HFFc6 (cell line): Measurements from ENCODE around the gene TFDP2. TPM values are rescaled to one million over a fixed set of nuclear protein-coding genes. Genes with fewer than 3 reads are reported as not detected.

Source experiments
- DNase-seq: peaks from one replicate; pipeline ENCODE4 v3.0.0-alpha.2; 2018
- H3K27ac Mint-ChIP-seq: 2 replicates; pipeline ENCODE4 v1.8.0; 2020; ENCODE audit warnings: mild to moderate bottlenecking, mixed read lengths
- H3K27me3 Mint-ChIP-seq: 2 replicates; pipeline ENCODE4 v1.8.0; 2021; ENCODE audit warnings: mild to moderate bottlenecking, moderate library complexity, mixed read lengths; ENCODE audit not compliant: insufficient read depth
- H3K36me3 Mint-ChIP-seq: 2 replicates; pipeline ENCODE4 v1.8.0; 2021; ENCODE audit warnings: low read depth, mixed read lengths
- H3K4me1 Mint-ChIP-seq: 2 replicates; pipeline ENCODE4 v1.8.0; 2020; ENCODE audit warnings: low read depth, mixed read lengths
- H3K4me3 Mint-ChIP-seq: 2 replicates; pipeline ENCODE4 v1.8.0; 2020; ENCODE audit warnings: mild to moderate bottlenecking, moderate library complexity, mixed read lengths
- H3K9me3 Mint-ChIP-seq: 2 replicates; pipeline ENCODE4 v1.8.0; 2020; ENCODE audit warnings: mild to moderate bottlenecking, mixed read lengths
- total RNA-seq, 6 experiments: library from RNA; stranded (reverse); fragmentation: NEBNext Ultra II Directional; extraction: Animal tissue kit (Norgen Biotek cat#: 25700); gene quantifications; 2 replicates in 1 of 6; 3 replicates in 5 of 6; pipeline ENCODE4 v1.2.3, GENCODE V29; 2021
- TF ChIP-seq, protein P1 (sequence below): fragments of 200-600 bp; sonication (generic); IDR thresholded peaks from 2 replicates; pipeline ENCODE4 v1.5.0; 2021; ENCODE audit warnings: antibody characterized with exemption, mild to moderate bottlenecking

TFDP2 gene
- total RNA-seq, 6 experiments from 2014 or later: 22.0 to 34.1 (median 27.6) TPM

DNA sequence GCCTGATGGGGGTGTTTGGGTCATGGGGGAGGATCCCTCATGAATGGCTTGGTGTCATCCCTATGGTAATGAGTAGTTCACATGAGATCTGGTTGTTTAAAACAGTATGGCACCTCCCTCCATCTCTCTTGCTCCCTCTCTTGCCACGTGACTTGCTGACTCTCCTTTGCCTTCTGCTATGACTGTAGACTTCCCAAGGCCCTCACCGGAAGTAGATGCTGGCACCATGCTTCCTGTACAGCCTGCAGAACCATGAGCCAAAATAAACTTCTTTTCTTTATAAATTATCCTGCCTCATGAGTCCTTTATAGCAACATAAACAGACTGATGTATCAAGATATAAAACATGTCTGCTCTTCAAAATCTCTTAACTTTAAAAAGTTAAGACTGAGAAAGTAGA is 96.1 kb downstream of the TFDP2 start:
- no peaks in the 10 kb centered on the region; the same call in 1 of the 2 replicates for H3K27me3 Mint-ChIP-seq
- TF ChIP-seq, protein P1, sequence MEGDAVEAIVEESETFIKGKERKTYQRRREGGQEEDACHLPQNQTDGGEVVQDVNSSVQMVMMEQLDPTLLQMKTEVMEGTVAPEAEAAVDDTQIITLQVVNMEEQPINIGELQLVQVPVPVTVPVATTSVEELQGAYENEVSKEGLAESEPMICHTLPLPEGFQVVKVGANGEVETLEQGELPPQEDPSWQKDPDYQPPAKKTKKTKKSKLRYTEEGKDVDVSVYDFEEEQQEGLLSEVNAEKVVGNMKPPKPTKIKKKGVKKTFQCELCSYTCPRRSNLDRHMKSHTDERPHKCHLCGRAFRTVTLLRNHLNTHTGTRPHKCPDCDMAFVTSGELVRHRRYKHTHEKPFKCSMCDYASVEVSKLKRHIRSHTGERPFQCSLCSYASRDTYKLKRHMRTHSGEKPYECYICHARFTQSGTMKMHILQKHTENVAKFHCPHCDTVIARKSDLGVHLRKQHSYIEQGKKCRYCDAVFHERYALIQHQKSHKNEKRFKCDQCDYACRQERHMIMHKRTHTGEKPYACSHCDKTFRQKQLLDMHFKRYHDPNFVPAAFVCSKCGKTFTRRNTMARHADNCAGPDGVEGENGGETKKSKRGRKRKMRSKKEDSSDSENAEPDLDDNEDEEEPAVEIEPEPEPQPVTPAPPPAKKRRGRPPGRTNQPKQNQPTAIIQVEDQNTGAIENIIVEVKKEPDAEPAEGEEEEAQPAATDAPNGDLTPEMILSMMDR: no peak
- H3K27ac Mint-ChIP-seq: no peak overlapping the region; the same call in 1 of the 2 replicates
- H3K4me3 Mint-ChIP-seq: no peak overlapping the region
- H3K9me3 Mint-ChIP-seq: no peaks in the 10 kb centered on the region
- H3K4me1 Mint-ChIP-seq: peaks cover 7% of the 10 kb centered on the region
- no peak for DNase-seq
- peaks cover 8% of the 10 kb centered on the region; the same call in 1 of the 2 replicates for H3K36me3 Mint-ChIP-seq

DNA sequence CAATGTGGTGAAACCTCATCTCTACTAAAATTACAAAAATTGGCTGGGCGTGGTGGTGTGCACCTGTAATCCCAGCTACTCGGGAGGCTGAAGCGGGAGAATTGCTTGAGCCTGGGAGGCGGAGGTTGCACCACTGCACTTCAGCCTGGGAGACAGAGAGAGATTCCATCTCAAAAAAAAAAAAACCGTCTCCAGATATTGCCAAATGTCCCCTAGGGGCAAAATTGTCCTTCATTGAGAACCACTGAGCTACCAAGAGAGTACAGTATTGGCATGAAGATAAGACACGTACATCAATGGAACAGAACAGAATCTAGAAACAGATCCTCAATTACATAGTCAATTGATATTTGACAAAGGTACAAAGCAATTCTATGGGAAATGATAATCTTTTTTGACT is 98.0 kb downstream of the TFDP2 start:
- no peak overlapping the region for H3K4me3 Mint-ChIP-seq
- H3K27ac Mint-ChIP-seq: no peak overlapping the region
- peaks cover 8% of the 10 kb centered on the region; the same call in 1 of the 2 replicates for H3K36me3 Mint-ChIP-seq
- H3K27me3 Mint-ChIP-seq: no peaks in the 10 kb centered on the region; the same call in 1 of the 2 replicates
- no peak for DNase-seq
- peaks cover 7% of the 10 kb centered on the region; the same call in 1 of the 2 replicates for H3K4me1 Mint-ChIP-seq
- TF ChIP-seq, protein P1: no peak
- H3K9me3 Mint-ChIP-seq: no peaks in the 10 kb centered on the region

DNA sequence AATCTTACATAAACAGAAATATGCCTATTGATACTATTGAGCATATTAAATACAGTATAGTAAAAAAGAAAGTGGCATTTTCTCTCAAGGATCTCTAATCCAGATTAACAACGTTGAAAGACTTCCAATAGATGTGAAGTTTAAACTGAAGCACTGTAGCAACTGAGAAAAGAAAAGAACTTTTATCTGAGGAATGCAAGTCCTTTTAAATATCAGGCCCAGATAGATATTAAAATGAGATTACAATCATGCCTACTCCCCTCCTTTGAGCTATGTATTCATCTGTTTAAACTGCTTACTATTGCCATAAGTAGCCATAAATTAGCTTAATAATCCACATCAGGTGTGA is 102.3 kb downstream of the TFDP2 start:
- Mint-ChIP-seq H3K4me3 (no peak overlapping the region), H3K4me1 (no peaks in the 10 kb centered on the region), H3K27me3 (no peaks in the 10 kb centered on the region; the same call in 1 of the 2 replicates), H3K27ac (no peak overlapping the region), H3K9me3 (no peaks in the 10 kb centered on the region), H3K36me3 (no peaks in the 10 kb centered on the region)
- TF ChIP-seq, protein P1: no peak
- no peak for DNase-seq

DNA sequence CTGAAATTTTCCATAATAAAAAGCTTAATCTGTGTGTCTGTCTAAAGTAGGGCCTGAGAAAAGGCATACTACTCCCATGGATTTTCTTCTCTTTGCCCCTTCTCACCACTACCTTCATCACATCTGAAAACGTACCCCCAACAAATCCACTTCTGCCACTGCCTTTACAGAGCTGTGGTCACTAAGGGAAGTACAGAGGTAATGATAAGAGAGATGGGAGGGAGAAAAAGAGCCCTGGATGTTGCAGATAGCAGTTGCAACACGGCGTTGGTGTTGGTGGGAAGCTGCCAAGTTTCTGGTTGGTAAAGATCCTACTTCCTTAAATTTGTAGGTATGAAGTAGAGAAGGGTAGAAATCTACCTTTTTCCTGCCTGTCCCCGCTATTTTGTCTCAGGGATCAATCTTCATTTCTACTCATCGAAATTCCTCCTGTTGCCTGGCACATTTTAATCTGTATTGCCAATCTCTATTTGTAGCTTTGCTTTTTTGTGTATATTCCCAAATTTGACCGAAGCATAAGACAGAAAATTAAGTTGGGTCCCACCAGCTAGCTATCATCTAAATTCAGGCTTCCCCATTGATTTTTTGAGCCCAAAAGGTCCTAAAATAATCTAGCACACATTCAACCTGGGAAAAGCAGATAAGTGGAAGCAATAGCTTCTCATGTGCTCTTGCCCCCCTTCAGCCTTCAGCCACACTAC is 102.9 kb downstream of the TFDP2 start:
- Mint-ChIP-seq H3K36me3 (no peaks in the 10 kb centered on the region), H3K27me3 (no peaks in the 10 kb centered on the region; the same call in 1 of the 2 replicates), H3K9me3 (no peaks in the 10 kb centered on the region), H3K4me1 (no peaks in the 10 kb centered on the region), H3K27ac (no peak overlapping the region), H3K4me3 (no peak overlapping the region)
- DNase-seq: no peak
- TF ChIP-seq, protein P1: no peak

DNA sequence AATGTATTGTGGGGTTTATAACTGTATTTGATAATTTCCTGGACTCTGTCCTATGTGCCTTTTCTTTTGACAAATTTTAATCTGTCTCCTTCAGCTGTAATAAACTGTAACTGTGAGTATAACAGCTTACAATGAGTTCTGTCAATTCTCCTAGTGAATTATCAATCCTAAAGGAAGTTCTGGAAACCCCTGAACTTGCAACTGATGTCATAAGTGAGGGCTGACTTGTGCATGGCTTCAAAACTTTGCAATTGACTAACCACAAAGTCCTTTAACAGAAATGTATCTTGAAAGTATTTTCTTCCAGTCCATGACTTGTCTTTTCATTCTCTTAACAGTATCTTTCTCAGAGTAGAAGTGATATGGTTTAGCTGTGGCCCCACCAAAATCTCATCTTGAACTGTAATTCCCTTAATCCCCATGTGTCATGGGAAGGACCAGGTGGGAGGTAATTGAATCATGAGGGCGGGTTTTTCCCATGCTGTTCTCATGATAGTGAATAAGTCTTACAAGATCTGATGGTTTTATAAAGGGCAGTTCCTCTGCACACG is 108.3 kb downstream of the TFDP2 start:
- TF ChIP-seq, protein P1: no peak
- H3K4me1 Mint-ChIP-seq: peaks cover 16% of the 10 kb centered on the region; the same call in 1 of the 2 replicates
- no peaks in the 10 kb centered on the region for H3K36me3 Mint-ChIP-seq
- H3K9me3 Mint-ChIP-seq: no peaks in the 10 kb centered on the region
- H3K4me3 Mint-ChIP-seq: no peak overlapping the region
- no peak overlapping the region for H3K27ac Mint-ChIP-seq
- H3K27me3 Mint-ChIP-seq: no peaks in the 10 kb centered on the region
- DNase-seq: no peak
